SK-N-DZ (cell line): ENCODE measurements around the gene DAP3.

Experiments
- DNase-seq: peaks from one replicate; pipeline ENCODE4 v3.0.0-alpha.2; 2015; ENCODE audit warnings: low spot score

The DAP3 gene

DNA sequence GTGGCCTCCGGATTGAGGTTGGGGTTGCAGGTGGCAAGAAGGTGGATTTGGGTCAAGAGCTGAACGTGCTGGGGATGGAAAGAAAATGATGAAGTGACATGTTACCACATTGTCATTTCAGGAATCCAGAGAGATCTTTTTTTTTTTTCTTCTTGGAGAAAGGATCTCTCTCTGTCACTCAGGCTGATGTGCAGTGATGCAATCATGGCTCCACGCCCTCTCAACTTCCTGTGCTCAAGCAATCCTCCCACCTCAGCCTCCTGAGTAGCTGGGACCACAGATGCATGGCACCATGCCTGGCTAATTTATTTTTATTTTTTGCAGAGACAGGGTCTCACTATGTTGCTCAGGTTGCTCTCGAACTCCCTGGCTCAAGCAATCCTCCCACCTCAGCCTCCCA is 87.5 kb downstream of the DAP3 start:
- DNase-seq = no peak

DNA sequence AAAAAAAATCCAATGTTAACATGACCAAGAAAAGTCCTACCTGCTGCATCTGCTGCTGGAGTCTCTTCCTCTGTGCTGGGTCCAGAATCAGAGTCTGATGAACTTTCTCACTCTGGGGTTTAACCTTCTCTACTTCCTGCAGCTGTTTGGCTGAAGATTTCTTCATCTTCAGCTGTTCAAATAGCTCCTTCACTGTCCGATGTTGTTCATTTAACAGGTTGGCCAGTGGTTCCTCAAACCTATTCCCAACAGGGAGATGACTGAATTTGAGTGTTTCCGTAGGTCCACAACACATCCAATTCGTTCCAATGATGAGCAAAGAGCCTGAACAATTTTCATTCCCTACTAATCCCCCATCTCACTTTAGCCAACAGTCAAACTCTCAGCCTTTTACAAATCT is 88.7 kb downstream of the DAP3 start:
- no peak for DNase-seq
